Stimulated activated CD4-positive, alpha-beta T cell treated with anti-CD3 and anti-CD28 coated beads, TNF-alpha, amount 100 ng/mL, for 24 hours (primary cell): ENCODE measurements around the gene COL17A1.

Experiments
- DNase-seq, 3 experiments: peaks; one replicate each; pipeline ENCODE4 v3.0.0-alpha.2; 2020; ENCODE audit warnings: low read depth in 3 of 3

Gene COL17A1

GRCh38 chr10:103986360-103986759, 99.3 kb downstream of the COL17A1 start:
- DNase-seq: no peak

- DNase-seq: no peak
Observed at GRCh38 chr10:103985726-103986125, 100.0 kb downstream of the COL17A1 start.

GRCh38 chr10:103983367-103983911, 102.2 kb downstream of the COL17A1 start:
- DNase-seq: no peak

- no peak for DNase-seq
Observed at GRCh38 chr10:103982639-103983038, 103.0 kb downstream of the COL17A1 start.
